GM12874 (cell line): ENCODE measurements around the gene PKHD1.

ENCODE experiments used
- CTCF ChIP-seq: IDR thresholded peaks from 2 replicates; pipeline ENCODE4 v1.5.1; 2011; ENCODE audit warnings: low read depth, mild to moderate bottlenecking, control low read depth, low read length, moderate library complexity; ENCODE audit not compliant: insufficient read depth

PKHD1 gene

GRCh38 chr6:52117352-52117751 is 29.9 kb upstream of the PKHD1 start:
- no peak for TF ChIP-seq CTCF

GRCh38 chr6:52116605-52116948 is 29.2 kb upstream of the PKHD1 start:
- no peak for TF ChIP-seq CTCF

GRCh38 chr6:52115891-52116604 is 28.6 kb upstream of the PKHD1 start:
- no peak for TF ChIP-seq CTCF

- TF ChIP-seq CTCF, result no peak
These were observed 27.8 kb upstream of the PKHD1 start for GRCh38 chr6:52115145-52115741.

- TF ChIP-seq CTCF, result no peak
These were observed 21.8 kb upstream of the PKHD1 start for GRCh38 chr6:52109171-52109571.

GRCh38 chr6:52108128-52108527 is 20.7 kb upstream of the PKHD1 start:
- no peak for TF ChIP-seq CTCF

- no peak for TF ChIP-seq CTCF
These were observed 19.6 kb upstream of the PKHD1 start for GRCh38 chr6:52106994-52107393.
